Stomach (tissue), 9 donors: Measurements from ENCODE around the gene TCF7L1. TPM values are rescaled to one million over a fixed set of nuclear protein-coding genes. Genes with fewer than 3 reads are reported as not detected.
A peak's percentile ranks its signal among the peaks of the same experiment; 100 is the strongest.

Experiments used
- DNase-seq, 2 donors: peaks; one replicate each; pipeline versions ENCODE4 v3.0.0 to v3.0.0-alpha.2; 2013 to 2019
- H3K27ac ChIP-seq, 5 donors: fragments of 200-600 bp in 4 of 5; sonication (generic) in 4 of 5; one replicate each; pipeline ENCODE4 v1.5.1; 2013 to 2019; ENCODE audit warnings: mild to moderate bottlenecking in 1 of 5, moderate library complexity in 1 of 5
- H3K27me3 ChIP-seq, 3 donors: fragments of 200-600 bp; sonication (generic); one replicate each; pipeline ENCODE4 v1.5.1; 2017 to 2019; ENCODE audit warnings: mixed run types in 1 of 3
- H3K36me3 ChIP-seq, 4 donors: fragments of 200-600 bp; sonication (generic); 1 replicate in 3 of 4; 2 replicates in 1 of 4; pipeline ENCODE4 v1.5.1; 2016 to 2019
- H3K4me1 ChIP-seq, 4 donors: fragments of 200-600 bp; sonication (generic); one replicate each; pipeline ENCODE4 v1.5.1; 2016 to 2019
- H3K4me3 ChIP-seq, 4 donors: fragments of 200-600 bp; sonication (generic) in 3 of 4; one replicate each; pipeline ENCODE4 v1.5.1; 2016 to 2019; ENCODE audit warnings: mild to moderate bottlenecking in 1 of 4
- H3K9me3 ChIP-seq, 4 donors: fragments of 200-600 bp; sonication (generic); one replicate each; pipeline ENCODE4 v1.5.1; 2016 to 2019
- EP300 ChIP-seq: sonication (generic); formaldehyde crosslinking; IDR thresholded peaks from one replicate; pipeline ENCODE4 v1.6.1; 2017; ENCODE audit warnings: antibody characterized with exemption
- POLR2A ChIP-seq, 4 donors: fragments of 450-650 bp; IDR thresholded peaks; one replicate each; pipeline ENCODE4 v1.6.1; 2016; ENCODE audit warnings: antibody characterized with exemption in 4 of 4, control low read depth in 2 of 4, mild to moderate bottlenecking in 1 of 4, moderate library complexity in 1 of 4
- POLR2AphosphoS5 ChIP-seq, 3 donors: sonication (generic); formaldehyde crosslinking; IDR thresholded peaks; one replicate each; pipeline ENCODE4 v1.6.1; 2016; ENCODE audit warnings: antibody characterized with exemption in 3 of 3
- WGBS, 5 donors: extraction: QIAGEN DNeasy Blood & Tissue Kit in 3 of 5; methylation state at CpG; one replicate each; pipeline versions ENCODE4 v1.1.5 to v1.1.7; 2013 to 2018; 5-methylcytosine and 5-hydroxymethylcytosine counted together
- intact Hi-C: fragments of 100-400 bp; cut with DNase I; formaldehyde crosslinking; loops from one replicate; pipeline ENCODE4 v1.15.1; 2023; ENCODE audit warnings: low total_unique reads
- polyA plus RNA-seq, 3 donors: library from polyadenylated mRNA; stranded (reverse); fragments of 200-250 nt; gene quantifications; one replicate each; pipeline ENCODE4 v1.2.3, GENCODE V29; 2013
- total RNA-seq, 5 donors: library from RNA; depleted of rRNA; stranded (reverse); fragments of >200 nt; gene quantifications; one replicate each; pipeline versions ENCODE4 v1.1.0 to v1.2.3, GENCODE V29; 2014 to 2016
- TF ChIP-seq, protein P1 (sequence below), 7 experiments: fragments of 450-650 bp in 4 of 7; fragments of 200-600 bp in 3 of 7; sonication (generic) in 3 of 7; IDR thresholded peaks; one replicate each; pipeline ENCODE4 v1.5.1; 2016 to 2019; ENCODE audit warnings: antibody characterized with exemption in 7 of 7, control low read depth in 2 of 7, mild to moderate bottlenecking in 1 of 7
- donor health status: healthy with polysubstance abuse.
- donor health status: Bipolar disorder and iron deficiency.
- donor health status: healthy.

Gene TCF7L1
- total and polyA plus RNA-seq, 8 donors, result 0.45 to 8.3 (median 4.9) TPM; not detected in 1

GRCh38 chr2:85288244-85288725 is 155.1 kb downstream of the TCF7L1 start:
- no peaks in the 10 kb centered on the region for H3K27me3 ChIP-seq
- WGBS, 5 donors, result 48 to 71% (median 54%) methylated on average over 10 of the region's 10 CpGs
- peak overlapping the region in 2 of 5 donors; percentile 54 to 55 for H3K27ac ChIP-seq
- TF ChIP-seq POLR2A (IDR thresholded peaks at IDR 0.05), result no peak
- no peak for TF ChIP-seq EP300
- no peak for TF ChIP-seq POLR2AphosphoS5 (IDR thresholded peaks at IDR 0.05)
- TF ChIP-seq, protein P1, sequence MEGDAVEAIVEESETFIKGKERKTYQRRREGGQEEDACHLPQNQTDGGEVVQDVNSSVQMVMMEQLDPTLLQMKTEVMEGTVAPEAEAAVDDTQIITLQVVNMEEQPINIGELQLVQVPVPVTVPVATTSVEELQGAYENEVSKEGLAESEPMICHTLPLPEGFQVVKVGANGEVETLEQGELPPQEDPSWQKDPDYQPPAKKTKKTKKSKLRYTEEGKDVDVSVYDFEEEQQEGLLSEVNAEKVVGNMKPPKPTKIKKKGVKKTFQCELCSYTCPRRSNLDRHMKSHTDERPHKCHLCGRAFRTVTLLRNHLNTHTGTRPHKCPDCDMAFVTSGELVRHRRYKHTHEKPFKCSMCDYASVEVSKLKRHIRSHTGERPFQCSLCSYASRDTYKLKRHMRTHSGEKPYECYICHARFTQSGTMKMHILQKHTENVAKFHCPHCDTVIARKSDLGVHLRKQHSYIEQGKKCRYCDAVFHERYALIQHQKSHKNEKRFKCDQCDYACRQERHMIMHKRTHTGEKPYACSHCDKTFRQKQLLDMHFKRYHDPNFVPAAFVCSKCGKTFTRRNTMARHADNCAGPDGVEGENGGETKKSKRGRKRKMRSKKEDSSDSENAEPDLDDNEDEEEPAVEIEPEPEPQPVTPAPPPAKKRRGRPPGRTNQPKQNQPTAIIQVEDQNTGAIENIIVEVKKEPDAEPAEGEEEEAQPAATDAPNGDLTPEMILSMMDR (IDR thresholded peaks at IDR 0.05), result no peak
- H3K4me3 ChIP-seq, result no peak overlapping the region
- intact Hi-C loops, result no loop called here
- H3K4me1 ChIP-seq, result peaks cover 0 to 19% (median 6%) of the 10 kb centered on the region in 4 donors
- peak; percentile 57 to 78 for DNase-seq
- H3K9me3 ChIP-seq, result no peaks in the 10 kb centered on the region
- H3K36me3 ChIP-seq, result no peaks in the 10 kb centered on the region

GRCh38 chr2:85291425-85292023 is 158.3 kb downstream of the TCF7L1 start:
- no peaks in the 10 kb centered on the region for H3K9me3 ChIP-seq
- H3K27me3 ChIP-seq, result no peaks in the 10 kb centered on the region
- H3K27ac ChIP-seq, result peak overlapping the region in 1 of 5 donors; percentile 38
- no peaks in the 10 kb centered on the region for H3K36me3 ChIP-seq
- no peak for DNase-seq
- peaks cover 0 to 11% (median 0%) of the 10 kb centered on the region in 4 donors for H3K4me1 ChIP-seq
- TF ChIP-seq, protein P1 (IDR thresholded peaks at IDR 0.05), result no peak
- TF ChIP-seq POLR2A (IDR thresholded peaks at IDR 0.05) (no peak), EP300 (no peak), POLR2AphosphoS5 (IDR thresholded peaks at IDR 0.05) (no peak)
- no peak overlapping the region for H3K4me3 ChIP-seq
- intact Hi-C loops, result no loop called here
- 69 to 76% (median 71%) methylated on average over 4 of the region's 4 CpGs for WGBS, 5 donors

DNA sequence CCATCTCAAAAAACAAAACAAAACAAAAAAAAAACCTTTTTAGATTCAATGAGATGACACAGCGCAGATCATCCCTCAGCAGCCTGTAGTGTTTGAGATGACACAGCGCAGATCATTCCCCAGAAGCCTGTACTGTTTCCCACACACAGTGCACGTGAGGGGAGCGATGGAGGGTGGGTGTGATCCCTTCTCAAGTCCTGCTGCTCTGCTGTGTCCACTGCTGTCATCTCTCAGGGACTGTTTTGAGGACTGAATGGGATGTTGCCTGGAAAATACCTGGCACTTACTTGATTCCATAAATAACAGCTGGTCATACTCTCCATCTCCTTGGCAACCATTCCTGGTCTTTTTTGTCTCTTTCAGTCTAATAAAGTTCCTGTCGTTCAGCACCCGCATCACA is 168.9 kb downstream of the TCF7L1 start:
- Histone ChIP-seq H3K36me3 (peaks cover 0 to 49% (median 34%) of the 10 kb centered on the region in 4 donors), H3K4me1 (peaks cover 0 to 9% (median 5%) of the 10 kb centered on the region in 4 donors), H3K9me3 (no peaks in the 10 kb centered on the region), H3K27ac (no peak overlapping the region), H3K4me3 (no peak overlapping the region), H3K27me3 (no peaks in the 10 kb centered on the region)
- 78 to 93% (median 90%) methylated on average over 6 of the region's 6 CpGs for WGBS, 5 donors
- DNase-seq, result peak in 1 of 2 donors; percentile 39
- intact Hi-C loops, result no loop called here
- no peak for TF ChIP-seq POLR2AphosphoS5 (IDR thresholded peaks at IDR 0.05)
- TF ChIP-seq EP300, result no peak
- TF ChIP-seq, protein P1 (IDR thresholded peaks at IDR 0.05), result no peak
- no peak for TF ChIP-seq POLR2A (IDR thresholded peaks at IDR 0.05)

- peaks cover 6 to 28% (median 15%) of the 10 kb centered on the region in 4 donors for H3K4me1 ChIP-seq
- no peak overlapping the region for H3K27ac ChIP-seq
- no peaks in the 10 kb centered on the region for H3K9me3 ChIP-seq
- DNase-seq, result no peak
- no peak overlapping the region for H3K4me3 ChIP-seq
- peaks cover 0 to 56% (median 41%) of the 10 kb centered on the region in 4 donors for H3K36me3 ChIP-seq
- WGBS, 5 donors, result 82 to 89% (median 86%) methylated on average over 25 to 28 of the region's 28 CpGs
- intact Hi-C loops, result no loop called here
- TF ChIP-seq POLR2A (IDR thresholded peaks at IDR 0.05), result no peak
- no peak for TF ChIP-seq POLR2AphosphoS5 (IDR thresholded peaks at IDR 0.05)
- TF ChIP-seq EP300, result no peak
- TF ChIP-seq, protein P1 (IDR thresholded peaks at IDR 0.05), result no peak
- no peaks in the 10 kb centered on the region for H3K27me3 ChIP-seq
Measured at GRCh38 chr2:85303780-85304531, 170.8 kb downstream of the TCF7L1 start.
